SK-N-DZ (cell line): Measurements from ENCODE around the gene SCGN.
"Not testable (repeated sequence)": the region's sequence is repeated elsewhere in the genome, so short reads cannot be mapped to it uniquely, and the experiment has no call there.

Source experiments
- DNase-seq: peaks from one replicate; pipeline ENCODE4 v3.0.0-alpha.2; 2015; ENCODE audit warnings: low spot score

SCGN gene

GRCh38 chr6:25726122-25726911 lies 74.3 kb downstream of the SCGN start:
- DNase-seq = no peak

- no peak for DNase-seq
Observed at GRCh38 chr6:25727028-25727427, 75.0 kb downstream of the SCGN start.

GRCh38 chr6:25730907-25731306 lies 78.9 kb downstream of the SCGN start:
- DNase-seq = no peak

- no peak for DNase-seq
Observed at GRCh38 chr6:25731721-25732120, 79.7 kb downstream of the SCGN start.

GRCh38 chr6:25732468-25733198 lies 80.6 kb downstream of the SCGN start:
- no peak for DNase-seq

GRCh38 chr6:25735261-25735660 lies 83.2 kb downstream of the SCGN start:
- no peak for DNase-seq

- no peak for DNase-seq
Observed at GRCh38 chr6:25743868-25744267, 91.9 kb downstream of the SCGN start.

- DNase-seq = no peak
Observed at GRCh38 chr6:25745836-25746235, 93.8 kb downstream of the SCGN start.

GRCh38 chr6:25746968-25747367 lies 95.0 kb downstream of the SCGN start:
- no peak for DNase-seq

- DNase-seq = no peak
Observed at GRCh38 chr6:25747477-25747876, 95.5 kb downstream of the SCGN start.

GRCh38 chr6:25748049-25748448 lies 96.0 kb downstream of the SCGN start:
- DNase-seq = no peak

GRCh38 chr6:25748601-25749517 lies 96.8 kb downstream of the SCGN start:
- not testable (repeated sequence) for DNase-seq

- DNase-seq = no peak
Observed at GRCh38 chr6:25749837-25750236, 97.8 kb downstream of the SCGN start.

- DNase-seq = no peak
Observed at GRCh38 chr6:25750906-25751305, 98.9 kb downstream of the SCGN start.
